8988T (cell line): ENCODE data around the gene SZT2.
"Not testable (repeated sequence)": the region's sequence is repeated elsewhere in the genome, so short reads cannot be mapped to it uniquely, and the experiment has no call there.

Experiments used
- DNase-seq: peaks from one replicate; pipeline ENCODE4 v3.0.0; 2011

SZT2 gene

DNA sequence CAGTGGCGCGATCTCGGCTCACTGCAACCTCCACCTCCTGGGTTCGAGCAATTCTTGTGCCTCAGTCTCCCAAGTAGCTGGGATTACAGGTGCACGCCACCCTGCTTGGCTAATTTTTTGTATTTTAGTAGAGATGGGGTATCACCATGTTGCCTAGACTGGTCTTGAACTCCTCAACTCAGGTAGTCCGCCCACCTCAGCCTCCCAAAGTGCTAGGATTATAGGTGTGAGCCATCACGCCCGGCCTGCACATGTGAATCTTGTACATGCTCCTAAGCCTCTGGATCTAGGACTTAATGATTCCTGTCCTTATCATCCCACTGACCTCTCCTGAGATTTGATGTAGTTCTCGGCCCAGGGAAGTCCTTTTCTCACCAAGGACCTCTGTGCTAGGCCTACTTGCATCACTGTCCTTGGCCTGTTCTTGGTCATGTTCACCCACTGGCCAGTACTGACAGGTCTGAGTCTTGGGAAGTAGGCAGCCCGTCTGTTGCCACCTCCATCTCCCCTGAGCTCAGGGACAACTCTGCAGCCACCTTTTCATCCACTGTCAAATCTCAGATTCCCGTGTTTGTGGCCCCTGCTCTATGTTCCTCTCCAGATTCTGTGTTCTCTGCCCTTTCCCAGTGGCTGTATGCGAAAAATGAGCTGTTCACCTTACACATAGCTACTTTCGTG lies 54.6 kb downstream of the SZT2 start:
- DNase-seq = no peak

DNA sequence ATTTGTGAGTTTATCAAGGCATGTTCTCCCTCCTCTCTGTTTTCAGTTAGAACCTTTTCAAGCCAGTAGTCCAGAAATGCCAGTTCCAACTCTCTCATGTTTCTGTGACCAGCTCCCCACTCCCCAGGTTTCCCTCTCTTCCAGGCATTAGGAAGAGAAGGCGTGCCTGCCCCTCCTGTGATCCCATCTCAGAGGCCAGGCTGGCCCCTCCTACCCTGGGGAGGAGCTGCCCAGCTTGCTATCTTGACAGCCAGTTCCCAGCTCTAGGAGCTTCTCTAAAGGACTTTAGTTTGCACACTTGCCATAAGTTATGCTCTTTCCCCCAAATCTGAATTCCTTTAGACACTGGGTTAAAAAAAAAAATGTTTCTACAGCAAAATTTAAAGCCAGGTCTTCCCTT lies 55.1 kb downstream of the SZT2 start:
- no peak for DNase-seq

DNA sequence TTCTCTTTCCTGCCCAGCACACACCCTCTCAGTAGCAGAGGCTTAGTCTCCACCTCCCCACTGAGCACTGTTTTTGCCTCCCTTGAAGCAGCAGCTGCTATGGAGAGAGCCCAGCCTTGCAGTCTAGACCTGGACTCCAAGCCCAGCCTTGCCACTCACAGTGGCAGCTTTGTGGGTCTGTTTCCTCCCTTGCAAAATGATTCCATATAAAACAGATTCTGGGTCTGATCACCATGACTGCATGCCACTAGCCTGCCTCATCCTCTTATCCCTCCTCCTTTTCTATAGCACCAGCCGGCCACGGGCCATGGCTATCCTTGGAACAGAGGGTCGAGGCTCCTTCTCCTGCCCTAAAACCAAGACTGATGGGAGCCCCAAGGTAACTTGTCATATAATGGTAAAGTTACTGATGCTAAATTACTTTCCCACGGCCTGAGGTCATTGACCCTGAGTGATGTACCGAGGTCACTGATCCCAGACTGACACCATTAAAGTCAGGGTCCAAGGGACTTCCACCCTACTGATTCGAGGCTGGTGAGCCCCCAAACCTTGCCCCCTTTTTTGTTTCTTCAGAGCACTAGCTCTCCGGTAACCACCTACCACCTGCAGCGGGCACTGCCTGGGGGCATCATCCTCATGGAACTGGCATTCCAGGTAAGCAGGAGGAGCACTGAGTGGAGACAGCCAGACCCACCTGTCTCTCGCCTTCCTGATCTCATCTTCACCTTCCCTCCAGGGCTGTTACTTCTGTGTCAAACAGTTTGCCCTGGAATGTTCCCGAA lies 56.1 kb downstream of the SZT2 start:
- DNase-seq = no peak

DNA sequence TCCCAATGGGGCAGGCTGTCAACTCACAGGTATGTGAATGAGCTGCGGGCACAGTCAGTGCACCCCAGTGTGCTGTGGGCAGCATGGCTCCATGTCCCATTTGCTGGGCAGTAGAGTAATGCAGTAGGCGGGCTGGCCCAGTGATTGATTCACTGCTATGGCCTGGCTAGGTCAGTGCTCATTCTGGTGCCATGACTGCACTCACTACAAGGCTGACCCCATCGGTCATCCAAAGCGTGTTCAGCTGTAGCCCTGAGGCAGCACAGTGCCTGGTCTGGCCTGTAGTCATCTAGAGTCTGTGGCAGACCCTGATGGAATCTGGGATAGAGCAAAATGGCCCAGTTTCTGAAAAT lies 56.7 kb downstream of the SZT2 start:
- DNase-seq = no peak

DNA sequence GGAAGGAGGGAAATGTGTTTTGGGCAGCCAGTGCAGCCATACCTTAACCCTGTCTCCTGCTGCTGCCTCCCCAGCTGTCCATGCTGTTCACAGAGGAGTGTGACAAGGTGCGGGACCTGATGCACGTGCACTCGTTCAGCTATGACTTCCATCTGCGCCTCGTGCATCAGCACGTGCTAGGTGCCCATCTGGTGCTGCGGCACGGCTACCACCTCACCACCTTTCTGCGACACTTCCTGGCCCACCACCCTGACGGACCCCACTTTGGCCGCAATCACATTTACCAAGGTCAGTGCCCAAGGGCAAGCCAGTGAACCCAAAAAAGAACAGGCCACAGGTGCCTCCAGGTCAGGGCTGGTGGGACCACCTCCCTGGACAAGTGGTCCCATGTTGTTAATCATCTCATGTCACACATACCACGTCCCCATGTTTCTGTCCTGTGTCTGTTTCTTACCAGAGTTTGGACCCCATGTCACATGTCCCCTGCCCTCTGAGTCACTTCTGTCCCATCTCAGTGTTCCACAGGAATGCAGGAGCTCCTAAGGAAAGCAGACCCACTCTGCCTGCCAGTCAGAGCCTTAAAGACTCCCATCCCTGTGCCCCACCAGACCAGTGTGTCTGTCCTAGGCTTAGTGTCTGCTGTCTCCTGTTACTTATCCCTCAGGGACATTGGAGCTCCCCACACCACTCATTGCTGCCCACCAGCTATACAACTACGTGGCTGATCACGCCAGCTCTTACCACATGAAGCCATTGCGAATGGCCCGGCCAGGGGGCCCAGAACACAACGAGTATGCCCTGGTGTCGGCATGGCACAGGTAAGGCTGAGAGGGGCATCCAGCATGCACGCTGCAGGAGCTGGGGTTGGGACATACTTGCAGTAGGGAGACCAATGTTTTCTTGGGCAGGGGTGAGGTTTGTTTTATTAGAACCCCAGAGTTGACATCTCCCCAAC lies 57.5 kb downstream of the SZT2 start:
- no peak for DNase-seq

DNA sequence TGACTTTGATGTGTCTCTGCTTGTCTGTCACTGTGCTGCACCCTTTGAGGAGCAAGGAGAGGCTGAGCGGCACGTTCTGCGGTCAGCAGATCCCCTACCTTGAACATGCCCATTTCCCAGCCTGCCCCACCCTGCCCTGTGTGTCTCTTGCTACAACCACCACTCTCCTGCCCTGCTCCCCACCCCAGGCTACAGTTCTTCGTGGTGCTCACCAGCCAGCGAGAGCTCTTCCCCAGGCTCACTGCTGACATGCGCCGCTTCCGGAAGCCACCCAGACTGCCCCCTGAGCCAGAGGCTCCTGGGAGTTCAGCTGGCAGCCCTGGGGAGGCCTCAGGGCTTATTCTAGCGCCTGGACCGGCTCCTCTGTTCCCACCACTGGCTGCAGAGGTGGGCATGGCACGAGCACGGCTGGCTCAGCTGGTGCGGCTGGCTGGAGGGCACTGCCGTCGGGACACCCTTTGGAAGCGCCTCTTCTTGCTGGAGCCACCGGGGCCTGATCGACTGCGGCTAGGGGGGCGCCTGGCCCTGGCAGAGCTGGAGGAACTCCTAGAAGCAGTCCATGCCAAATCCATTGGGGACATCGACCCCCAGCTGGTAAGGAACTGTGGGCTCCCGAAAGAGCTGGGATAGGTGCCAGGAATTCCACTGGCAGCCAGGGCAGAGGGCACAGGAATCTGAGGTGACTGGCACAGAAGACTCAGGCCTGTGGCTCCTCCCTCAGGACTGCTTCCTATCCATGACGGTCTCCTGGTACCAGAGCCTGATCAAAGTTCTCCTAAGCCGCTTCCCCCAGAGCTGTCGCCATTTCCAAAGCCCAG lies 58.4 kb downstream of the SZT2 start:
- no peak for DNase-seq

DNA sequence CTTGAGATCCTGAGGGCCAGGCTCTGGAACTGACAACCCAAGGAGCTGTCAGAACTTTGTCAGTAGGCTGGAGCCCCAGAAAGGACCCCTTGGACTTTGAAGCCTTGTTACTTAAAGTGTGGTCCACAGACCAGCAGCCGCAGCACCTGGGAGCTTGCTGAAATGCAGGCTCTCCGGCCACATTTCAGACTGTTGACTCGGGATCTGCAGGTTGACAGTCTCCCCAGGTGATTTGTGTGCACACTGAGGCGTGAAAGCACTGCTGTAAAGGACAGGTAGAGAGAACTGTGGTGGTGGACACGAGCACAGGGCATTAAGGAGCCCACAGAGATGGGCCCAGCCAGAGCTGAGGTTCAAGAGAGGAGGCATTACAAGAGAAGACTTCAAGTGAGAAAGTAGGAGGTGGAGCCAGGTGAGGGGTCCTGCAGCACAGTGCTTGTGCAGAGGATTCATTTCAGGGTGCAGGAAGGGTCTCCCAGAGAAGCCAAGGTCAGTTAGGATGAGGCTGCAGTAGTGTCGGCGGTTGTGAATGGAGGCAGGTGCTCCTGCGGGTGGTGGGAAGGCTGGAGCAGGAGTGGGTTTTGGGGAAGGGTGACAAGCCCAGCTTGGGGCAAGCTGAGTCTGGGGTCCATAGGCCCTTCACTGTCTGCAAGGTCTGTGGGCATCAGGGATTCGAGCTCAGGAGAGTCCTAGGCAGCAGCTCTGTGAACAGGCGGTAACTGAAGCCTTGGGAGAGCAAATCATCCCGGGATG lies 59.4 kb downstream of the SZT2 start:
- DNase-seq = no peak

DNA sequence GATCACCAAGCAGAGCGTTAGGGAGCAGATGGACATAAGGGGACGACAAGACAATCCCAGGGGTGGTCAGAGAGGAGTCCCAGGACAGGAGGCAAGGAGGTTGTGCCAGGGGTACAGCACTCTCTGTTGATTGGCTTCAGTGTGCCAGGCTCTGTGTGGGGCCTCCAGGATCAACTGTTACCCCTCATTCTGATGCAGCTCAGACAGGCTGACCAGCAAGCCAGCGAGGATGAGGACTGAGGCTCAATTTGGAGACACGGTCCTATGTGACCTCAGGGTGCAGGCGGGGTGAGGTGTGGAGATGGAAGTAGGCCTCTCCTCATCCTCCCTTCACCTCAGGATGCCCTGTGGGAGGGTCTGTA lies 60.0 kb downstream of the SZT2 start:
- DNase-seq = no peak

DNA sequence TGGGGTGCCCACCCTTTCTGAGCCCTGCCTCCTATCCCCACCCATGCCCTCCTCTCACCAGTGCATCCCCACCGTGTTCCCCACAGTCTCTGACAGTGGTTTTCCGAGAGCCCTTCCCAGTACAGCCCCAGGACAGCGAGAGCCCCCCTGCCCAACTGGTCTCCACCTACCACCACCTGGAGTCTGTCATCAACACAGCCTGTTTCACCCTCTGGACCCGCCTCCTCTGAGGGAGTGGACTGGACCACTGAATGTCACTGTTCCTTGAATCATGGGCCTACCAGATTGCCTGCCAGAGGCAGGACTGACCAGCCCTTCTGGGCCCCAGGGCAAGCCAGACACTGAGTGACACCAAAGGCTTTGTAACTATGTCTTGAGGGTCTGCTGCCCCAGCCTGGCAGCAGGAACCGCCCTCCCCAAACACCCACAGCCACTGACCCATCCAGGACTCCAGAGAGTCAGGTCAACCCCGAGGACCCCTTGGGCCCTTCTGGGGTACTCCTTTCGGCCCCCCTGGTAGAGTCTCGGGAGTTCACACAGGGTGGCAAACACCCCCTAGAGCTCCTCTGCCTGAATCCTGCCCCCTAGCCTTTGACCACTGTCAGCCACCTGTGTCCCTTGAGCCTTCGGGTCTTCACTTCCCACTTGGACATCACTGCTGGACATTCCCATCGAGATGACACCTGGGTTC lies 60.7 kb downstream of the SZT2 start:
- DNase-seq = no peak

DNA sequence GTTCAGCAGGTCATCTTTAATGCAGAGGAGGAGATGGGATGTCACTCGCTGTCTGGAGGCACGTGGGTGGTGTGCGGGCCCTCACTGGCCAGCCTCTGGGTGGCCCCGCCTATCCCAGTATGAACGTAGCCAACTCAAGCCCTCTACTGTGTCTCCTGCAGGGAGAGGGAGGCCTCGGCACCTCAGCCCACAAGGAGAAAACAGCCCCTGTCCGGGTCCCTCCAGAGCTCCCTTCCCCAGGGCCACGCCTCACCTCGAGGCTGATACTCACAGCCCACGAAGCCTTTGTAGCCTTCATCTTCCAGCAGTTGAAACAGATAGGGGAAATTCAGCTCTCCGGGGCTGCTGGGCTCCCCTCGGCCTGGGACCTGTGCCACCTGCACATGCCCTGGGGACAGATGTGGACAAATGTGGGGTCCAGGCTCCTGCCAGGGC lies 61.5 kb downstream of the SZT2 start:
- DNase-seq = no peak

DNA sequence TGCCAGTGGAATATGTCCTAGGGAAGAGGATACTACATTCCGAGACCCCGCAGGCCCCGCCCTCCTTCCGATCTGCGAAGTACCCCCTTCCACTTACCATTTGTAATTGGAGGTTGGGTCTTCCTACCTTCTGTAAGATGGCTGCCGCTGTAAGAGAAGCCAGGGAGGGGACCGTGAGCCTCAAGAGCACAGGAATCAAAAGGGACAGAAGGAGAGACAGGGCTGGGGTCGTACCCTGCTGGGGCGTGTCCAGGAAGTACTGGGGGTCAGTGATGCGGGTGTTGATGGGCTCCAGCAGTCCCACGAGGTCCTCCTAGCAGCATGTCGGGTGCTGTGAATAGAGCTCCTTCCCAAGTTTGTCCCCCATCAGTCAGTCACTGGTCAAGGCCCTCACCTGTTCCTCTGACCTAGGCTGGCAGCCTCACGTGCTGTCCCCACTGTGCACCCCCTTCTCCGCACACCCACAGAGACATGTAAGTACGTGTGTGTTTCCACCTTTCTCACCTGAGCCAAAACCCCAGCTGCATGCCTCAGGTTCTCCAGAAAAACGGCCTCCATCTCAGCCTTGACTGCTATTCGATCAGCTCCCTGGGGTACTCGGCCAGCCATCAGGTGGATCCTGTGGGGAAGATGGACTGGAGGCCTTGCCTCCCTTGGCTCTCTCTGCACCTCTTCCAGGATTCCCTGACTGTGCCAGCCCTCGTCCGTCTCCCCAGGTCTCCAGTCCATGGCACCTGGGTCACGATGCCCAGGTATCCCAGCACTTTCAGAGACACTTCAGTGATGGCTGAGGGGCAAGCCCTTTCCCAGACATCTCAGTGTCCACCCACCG lies 62.2 kb downstream of the SZT2 start:
- DNase-seq = no peak

DNA sequence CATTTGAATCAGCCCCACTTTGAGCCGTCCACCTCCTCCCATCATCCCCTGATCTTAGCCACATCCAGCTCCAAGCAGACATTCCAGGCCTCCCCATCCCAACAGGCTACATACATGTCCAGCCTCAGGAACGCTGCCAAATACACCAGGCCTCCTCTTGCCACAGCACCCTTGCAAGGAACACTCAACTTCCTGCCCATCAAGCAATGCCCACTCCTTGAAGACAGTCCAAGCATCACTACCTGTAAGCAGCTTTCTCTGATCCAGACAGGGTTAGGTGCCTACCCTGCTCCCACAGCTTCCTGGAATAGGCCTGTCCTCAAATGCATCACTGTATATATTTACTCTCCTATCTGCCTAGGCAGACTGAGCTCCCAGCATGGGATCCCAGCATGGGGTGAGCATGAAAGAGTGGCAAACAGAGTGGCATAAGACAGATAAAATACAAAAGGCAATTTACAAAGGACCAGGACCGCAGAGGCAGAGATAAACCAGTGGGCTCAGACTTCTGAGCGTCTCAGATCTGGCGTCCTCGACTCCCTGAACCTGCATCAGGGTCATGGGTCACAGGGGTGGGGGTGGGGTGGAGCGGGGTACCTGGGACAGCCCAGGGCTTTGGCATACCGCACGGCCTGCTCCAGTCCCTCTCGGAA lies 63.2 kb downstream of the SZT2 start:
- no peak for DNase-seq

DNA sequence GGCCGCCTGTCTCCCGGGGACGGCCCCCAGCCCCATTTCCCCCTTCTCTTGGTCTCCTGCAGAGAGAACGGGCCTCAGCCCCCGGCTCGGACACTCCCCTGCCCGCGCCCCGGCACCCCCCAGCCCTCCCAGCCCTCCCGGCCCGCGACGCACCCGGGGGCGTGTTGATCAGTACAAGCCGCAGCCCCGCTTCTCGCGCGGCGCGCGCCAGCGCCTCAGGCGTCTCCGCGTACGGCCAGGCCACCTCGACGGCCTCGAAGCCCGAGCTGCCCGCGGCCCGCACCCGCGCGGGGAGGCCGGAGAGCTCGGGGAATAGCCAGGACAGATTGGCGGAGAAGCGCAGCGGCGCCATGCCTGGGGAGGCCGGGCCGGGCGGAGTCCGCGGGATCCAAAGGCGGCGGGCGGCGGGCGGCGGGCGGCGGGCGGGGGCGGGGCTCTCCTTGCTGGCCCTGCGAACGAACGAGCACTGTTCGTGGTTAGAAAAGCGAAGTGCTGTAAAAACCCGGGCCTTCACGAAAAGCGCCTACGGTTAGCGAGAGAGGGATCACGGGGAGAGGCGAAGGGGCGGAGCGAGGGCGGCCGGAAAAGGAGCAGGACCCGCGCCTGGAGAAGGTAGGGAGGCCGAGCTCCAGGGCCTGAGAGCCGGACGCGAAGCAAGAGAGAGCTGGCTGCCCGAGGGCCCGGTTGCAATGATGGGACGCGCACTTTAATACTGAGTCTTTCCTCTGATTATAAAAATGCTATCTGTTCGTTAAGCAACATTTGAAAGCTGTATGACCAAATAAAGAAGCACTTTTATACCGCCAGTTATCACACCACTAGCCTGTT lies 64.0 kb downstream of the SZT2 start, which contains the start of gene HYI:
Gene HYI, minus strand, starts transcription at position 490 of the 828 bp plus-strand sequence. Its CDS starts 138 bp downstream, at position 352.
- DNase-seq = no peak

DNA sequence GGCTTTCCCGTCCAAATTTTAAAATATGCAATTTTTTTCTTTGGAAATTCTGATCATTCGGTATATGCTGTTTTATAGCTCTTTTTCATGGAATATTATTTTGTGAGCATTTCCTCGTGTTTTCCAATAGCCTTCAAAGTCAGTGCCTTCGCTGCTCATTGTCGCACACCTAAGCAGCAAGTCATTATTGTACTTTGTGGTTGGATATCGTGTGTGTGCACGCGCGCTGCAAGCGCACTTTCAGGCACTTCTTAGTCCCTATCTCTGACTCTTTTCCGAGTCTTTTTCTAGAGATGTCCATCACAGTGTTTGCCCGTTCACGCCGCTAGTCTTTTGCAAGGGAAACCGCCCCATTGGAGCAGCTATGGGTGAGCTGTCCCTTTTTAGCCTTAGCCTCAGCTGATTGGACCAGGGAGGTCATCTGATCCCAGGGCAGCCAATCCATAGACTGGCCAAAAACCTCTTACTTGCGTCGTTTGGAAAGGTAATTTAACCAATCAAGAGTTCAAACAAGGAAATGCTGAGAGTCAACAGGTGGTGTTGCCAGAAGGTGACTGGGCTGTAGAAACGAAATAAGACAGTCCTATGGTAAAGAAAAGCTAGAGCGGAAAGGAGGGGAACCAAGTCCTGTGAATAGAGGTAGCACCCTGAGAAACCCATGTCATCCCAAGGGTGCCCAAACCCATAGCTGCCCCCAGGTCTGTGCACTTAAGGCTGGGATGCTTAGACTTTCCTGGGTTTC lies 64.7 kb downstream of the SZT2 start:
- DNase-seq = no peak

DNA sequence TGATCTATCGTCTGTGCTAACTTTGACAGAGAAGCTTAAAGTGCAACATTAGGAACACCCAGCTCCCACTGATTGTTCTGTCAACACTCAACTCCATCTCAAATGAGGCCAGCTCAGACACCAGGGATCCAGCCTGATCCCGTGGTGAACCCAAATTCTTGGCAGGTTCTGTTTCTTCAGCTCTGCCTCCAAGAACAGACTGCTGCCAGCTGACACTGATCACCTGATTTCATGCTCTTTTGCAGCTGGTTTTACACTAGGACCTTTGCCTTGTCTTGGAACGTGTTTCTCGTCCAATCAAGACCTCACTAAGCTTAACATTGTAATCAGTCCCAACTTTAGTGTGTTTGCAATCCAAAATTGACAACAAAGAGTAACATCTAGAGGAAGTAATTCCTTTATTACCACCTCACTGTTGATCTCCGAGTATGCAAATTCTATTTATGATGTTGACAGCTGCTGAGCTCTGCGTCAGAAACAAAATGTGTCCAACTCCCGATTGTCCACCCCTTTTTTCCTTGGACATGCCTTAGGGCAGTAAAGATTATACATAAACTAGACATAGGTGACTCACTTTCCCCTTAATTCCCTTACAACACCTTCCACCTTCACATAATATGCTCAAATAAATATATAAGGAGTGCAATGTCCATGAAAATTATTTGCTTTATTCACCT lies 65.7 kb downstream of the SZT2 start:
- no peak for DNase-seq

DNA sequence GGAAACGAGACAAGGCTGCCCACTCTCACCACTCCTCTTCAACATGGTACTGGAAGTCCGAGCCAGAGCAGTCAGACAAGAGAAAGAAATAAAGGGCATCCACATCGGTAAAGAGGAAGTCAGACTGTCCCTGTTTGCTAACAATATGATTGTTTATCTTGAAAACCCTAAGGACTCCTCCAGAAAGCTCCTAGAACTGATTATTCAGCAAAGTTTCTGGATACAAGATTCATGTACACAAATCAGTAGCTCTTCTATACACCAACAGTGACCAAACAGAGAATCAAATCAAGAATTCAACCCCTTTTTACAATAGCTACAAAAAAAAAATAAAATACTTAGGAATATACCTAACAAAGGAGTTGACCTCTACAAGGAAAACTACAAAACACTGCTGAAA lies 68.7 kb downstream of the SZT2 start:
- DNase-seq = not testable (repeated sequence)

DNA sequence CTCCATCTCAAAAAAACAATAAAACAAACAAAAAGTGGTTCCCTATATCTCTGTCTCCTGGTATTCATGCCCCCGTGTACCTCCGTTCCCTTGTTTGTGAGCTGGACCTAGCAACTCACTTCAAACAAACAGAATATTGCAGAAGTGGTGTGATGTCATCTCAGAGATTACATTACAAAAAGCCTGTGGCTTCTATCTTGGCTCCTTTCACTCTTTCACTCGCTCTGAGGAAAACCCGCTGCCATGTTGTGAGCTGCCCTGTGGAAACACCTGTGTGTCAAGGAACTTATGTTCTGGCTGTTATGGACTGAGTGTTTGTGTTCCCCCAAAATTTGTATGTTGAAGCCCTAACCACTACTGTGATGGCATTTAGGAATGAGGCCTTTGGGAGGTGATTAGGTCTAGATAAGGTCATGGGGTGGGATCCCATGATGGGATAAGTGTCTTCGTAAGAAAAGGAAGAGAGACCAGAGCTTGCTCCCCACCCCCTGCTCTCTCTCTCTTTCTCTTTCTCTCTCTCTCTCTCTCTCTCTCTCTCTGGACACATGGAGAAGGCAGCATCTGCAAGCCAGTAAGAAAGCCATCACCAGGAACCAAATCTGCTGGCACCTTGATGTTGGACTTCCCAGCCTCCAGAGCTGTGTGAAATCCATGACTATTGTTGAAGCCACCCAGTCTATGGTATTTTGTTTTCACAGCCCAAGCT lies 71.4 kb downstream of the SZT2 start:
- DNase-seq = no peak
